ENCODE data around the gene OPALIN.

Gene OPALIN

DNA sequence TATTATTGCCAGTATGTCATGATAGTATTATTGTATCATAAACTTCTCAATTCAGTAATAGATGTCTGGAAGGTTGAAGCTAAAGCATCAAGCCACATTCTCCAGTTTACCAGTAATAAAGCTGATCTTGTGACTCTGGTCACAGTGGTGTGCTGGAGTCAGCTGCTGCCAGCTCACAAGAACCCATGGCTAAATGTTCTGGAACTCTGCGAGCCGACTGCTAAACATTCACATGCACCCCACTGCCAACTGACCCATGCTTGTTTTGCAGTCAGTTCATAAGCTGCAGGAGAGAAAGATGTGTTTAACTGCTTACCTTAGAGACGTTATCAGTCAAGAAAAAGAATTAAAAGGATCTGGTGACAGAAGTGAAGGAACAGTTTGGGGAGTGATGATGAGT, 60.4 kb downstream of the OPALIN start:
- DNase-seq (ENCODE audit: low read depth) = no peak

DNA sequence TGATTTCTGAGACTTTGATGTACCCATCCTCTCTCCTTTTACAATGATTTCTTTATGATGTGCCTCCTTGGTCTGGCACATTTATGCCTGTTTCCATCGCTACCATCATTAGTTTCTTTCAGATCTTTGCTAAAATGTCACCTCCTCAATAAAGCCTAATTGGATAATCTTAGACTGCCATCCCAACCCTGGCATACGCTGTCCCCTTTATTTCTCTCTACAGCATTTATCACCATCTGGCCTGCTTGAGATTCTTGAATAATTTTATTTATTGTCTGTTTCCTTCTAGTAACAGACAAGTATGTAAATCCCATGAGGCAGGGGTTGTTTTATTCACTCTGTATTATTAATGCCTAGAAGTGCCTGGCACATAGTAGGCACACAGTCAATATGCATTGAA, 61.3 kb downstream of the OPALIN start:
- DNase-seq (ENCODE audit: low read depth) = no peak

DNA sequence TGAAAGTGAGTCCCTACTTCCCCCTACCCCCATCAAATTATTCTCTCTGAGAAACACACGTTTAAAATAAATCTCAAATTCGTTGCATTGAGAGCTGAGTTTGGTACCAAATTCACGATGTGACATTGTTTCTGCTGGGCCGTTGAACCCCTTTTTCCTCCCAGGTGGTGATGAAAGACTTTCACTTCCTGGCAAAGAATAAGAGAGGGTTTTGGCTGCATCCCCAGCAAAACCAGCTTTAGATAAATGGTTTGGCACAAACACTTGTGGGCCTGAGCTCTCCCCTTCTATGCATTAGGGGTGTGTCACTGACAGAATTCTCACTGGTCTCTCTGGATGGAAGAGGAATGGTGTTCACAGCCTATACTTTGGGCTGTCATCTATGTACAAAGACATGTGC, 63.3 kb downstream of the OPALIN start:
- no peak for DNase-seq (ENCODE audit: low read depth)

Measured in GM04504 (cell line).